HG03469 (cell line): Measurements from ENCODE around the gene POLK.

Source experiments
- ATAC-seq: cut with Tn5 transposase; IDR thresholded peaks from one replicate; pipeline ENCODE4 v1.9.1; 2021; ENCODE audit warnings: mild to moderate bottlenecking, moderate library complexity, moderate number of reproducible peaks; ENCODE audit not compliant: unreplicated experiment

POLK gene

GRCh38 chr5:75640395-75640794, 128.7 kb downstream of the POLK start:
- no peak for ATAC-seq

- ATAC-seq: no peak
Measured at GRCh38 chr5:75640826-75641225, 129.1 kb downstream of the POLK start.

GRCh38 chr5:75648712-75649111, 137.0 kb downstream of the POLK start:
- no peak for ATAC-seq
